Measurements from ENCODE around the gene CITED1. TPM values are rescaled to one million over a fixed set of nuclear protein-coding genes. Genes with fewer than 3 reads are reported as not detected.

CITED1 gene
- total and polyA plus RNA-seq, 2 donors (not counting 1 experiment from before 2014, with no cell fraction given): 0.17 TPM; not detected in 1

GRCh38 chrX:72262077-72262476, 43.6 kb downstream of the CITED1 start:
- Histone ChIP-seq H3K9me3 (ENCODE audit: control insufficient read depth, insufficient read depth, low read depth, low read length) (no peaks in the 10 kb centered on the region), H3K4me1 (ENCODE audit: control insufficient read depth, extremely low read depth, insufficient read depth, low read length) (peaks cover 3% of the 10 kb centered on the region), H3K79me2 (ENCODE audit: control insufficient read depth, insufficient read depth, low read length) (no peaks in the 10 kb centered on the region), H2AFZ (ENCODE audit: low read length) (no peak overlapping the region), H3K9ac (ENCODE audit: insufficient read depth, low read length) (no peak overlapping the region), H4K20me1 (ENCODE audit: control insufficient read depth, extremely low read depth, insufficient read depth, low read length) (no peaks in the 10 kb centered on the region), H3K4me3 (replicated peaks in 1 of 4; ENCODE audit: control extremely low read depth in 1 of 4, insufficient read depth in 1 of 4, low read depth in 3 of 4, low read length in 4 of 4) (no peak overlapping the region), H3K36me3 (ENCODE audit: control insufficient read depth, insufficient read depth, low read length) (no peaks in the 10 kb centered on the region), H3K27me3 (ENCODE audit: control insufficient read depth, insufficient read depth, low read length) (no peaks in the 10 kb centered on the region), H3K27ac (ENCODE audit: insufficient read depth, low read length) (no peak overlapping the region), H3K4me2 (ENCODE audit: extremely low read depth, insufficient read depth, low read length) (no peak overlapping the region)
- TF ChIP-seq EZH2 (IDR thresholded peaks at IDR 0.05; ENCODE audit: low read length, missing control alignments) (no peak), CTCF (conservative IDR thresholded peaks at IDR 0.05 in 1 of 2, IDR thresholded peaks at IDR 0.05 in 1 of 2; ENCODE audit: low read depth in 1 of 2, low read length in 2 of 2) (no peak)
- no peak for DNase-seq (ENCODE audit: low read depth in 2 of 2)

- Histone ChIP-seq H3K4me1 (ENCODE audit: control insufficient read depth, extremely low read depth, insufficient read depth, low read length) (peaks cover 3% of the 10 kb centered on the region), H3K9ac (ENCODE audit: insufficient read depth, low read length) (no peak overlapping the region), H4K20me1 (ENCODE audit: control insufficient read depth, extremely low read depth, insufficient read depth, low read length) (no peaks in the 10 kb centered on the region), H3K9me3 (ENCODE audit: control insufficient read depth, insufficient read depth, low read depth, low read length) (no peaks in the 10 kb centered on the region), H3K36me3 (ENCODE audit: control insufficient read depth, insufficient read depth, low read length) (no peaks in the 10 kb centered on the region), H3K27ac (ENCODE audit: insufficient read depth, low read length) (no peak overlapping the region), H2AFZ (ENCODE audit: low read length) (no peak overlapping the region), H3K79me2 (ENCODE audit: control insufficient read depth, insufficient read depth, low read length) (no peaks in the 10 kb centered on the region), H3K4me3 (replicated peaks in 1 of 4; ENCODE audit: control extremely low read depth in 1 of 4, insufficient read depth in 1 of 4, low read depth in 3 of 4, low read length in 4 of 4) (no peak overlapping the region), H3K4me2 (ENCODE audit: extremely low read depth, insufficient read depth, low read length) (no peak overlapping the region), H3K27me3 (ENCODE audit: control insufficient read depth, insufficient read depth, low read length) (no peaks in the 10 kb centered on the region)
- TF ChIP-seq CTCF (conservative IDR thresholded peaks at IDR 0.05 in 1 of 2, IDR thresholded peaks at IDR 0.05 in 1 of 2; ENCODE audit: low read depth in 1 of 2, low read length in 2 of 2): no peak
- TF ChIP-seq EZH2 (IDR thresholded peaks at IDR 0.05; ENCODE audit: low read length, missing control alignments): no peak
- DNase-seq (ENCODE audit: low read depth in 2 of 2): no peak
These were observed 45.3 kb downstream of the CITED1 start for GRCh38 chrX:72260448-72260847.

- Histone ChIP-seq H4K20me1 (ENCODE audit: control insufficient read depth, extremely low read depth, insufficient read depth, low read length) (no peaks in the 10 kb centered on the region), H3K27ac (ENCODE audit: insufficient read depth, low read length) (peak overlapping the region; percentile 50), H3K27me3 (ENCODE audit: control insufficient read depth, insufficient read depth, low read length) (no peaks in the 10 kb centered on the region), H3K4me1 (ENCODE audit: control insufficient read depth, extremely low read depth, insufficient read depth, low read length) (peaks cover 3% of the 10 kb centered on the region), H3K79me2 (ENCODE audit: control insufficient read depth, insufficient read depth, low read length) (no peaks in the 10 kb centered on the region), H3K4me3 (replicated peaks in 1 of 4; ENCODE audit: control extremely low read depth in 1 of 4, insufficient read depth in 1 of 4, low read depth in 3 of 4, low read length in 4 of 4) (no peak overlapping the region), H3K36me3 (ENCODE audit: control insufficient read depth, insufficient read depth, low read length) (no peaks in the 10 kb centered on the region), H3K9me3 (ENCODE audit: control insufficient read depth, insufficient read depth, low read depth, low read length) (no peaks in the 10 kb centered on the region), H3K9ac (ENCODE audit: insufficient read depth, low read length) (no peak overlapping the region), H3K4me2 (ENCODE audit: extremely low read depth, insufficient read depth, low read length) (no peak overlapping the region), H2AFZ (ENCODE audit: low read length) (peak overlapping the region; percentile 21)
- TF ChIP-seq CTCF (conservative IDR thresholded peaks at IDR 0.05 in 1 of 2, IDR thresholded peaks at IDR 0.05 in 1 of 2; ENCODE audit: low read depth in 1 of 2, low read length in 2 of 2) (no peak), EZH2 (IDR thresholded peaks at IDR 0.05; ENCODE audit: low read length, missing control alignments) (no peak)
- peak; percentile 68 to 78 for DNase-seq (ENCODE audit: low read depth in 2 of 2)
These were observed 47.5 kb downstream of the CITED1 start for GRCh38 chrX:72258174-72258573.
